HepG2 (cell line): ENCODE measurements around the gene PRKN. TPM values are rescaled to one million over a fixed set of nuclear protein-coding genes. Genes with fewer than 3 reads are reported as not detected.

ENCODE experiments used
- ATAC-seq: fragments of 200-7000 bp; cut with Tn5 transposase; 3 replicates; pipeline ENCODE4 v1.9.1; 2020; ENCODE audit warnings: mild to moderate bottlenecking, moderate library complexity
- BruUV-seq: library from RNA; stranded (reverse); fragments of 400-500 nt; replicated peaks from 2 replicates; lab custom pipeline; 2021; lab: Mats Ljungman, UMichigan
- CTCF ChIA-PET: fragments of 300-600 bp; formaldehyde crosslinking; extraction: SDS; loops from one replicate; lab custom pipeline; 2021; ENCODE audit warnings: low total read pairs, inconsistent platforms, low intra/inter-chr PET ratio; lab: Yijun Ruan, JAX
- POLR2A ChIA-PET: fragments of 350-600 bp; sonication (Branson Sonifier 250); formaldehyde crosslinking; loops from one replicate; lab custom pipeline; 2020; ENCODE audit warnings: antibody characterized with exemption, inconsistent platforms; lab: Yijun Ruan, JAX
- DNase-seq: peaks from one replicate; pipeline ENCODE4 v3.0.0-alpha.2; 2015; ENCODE audit warnings: low spot score
- FAIRE-seq: peaks from 3 replicates; lab custom pipeline; 2011; peaks lifted over from hg19 to GRCh38; lab: Jason Lieb, UNC
- H2AFZ ChIP-seq: one replicate; pipeline ENCODE4 v1.6.1; 2011; ENCODE audit warnings: low read length, inconsistent platforms
- H3K27ac ChIP-seq: fragments of 300-600 bp; 3 replicates; pipeline ENCODE4 v1.8.0; 2011; ENCODE audit warnings: mixed run types, mild to moderate bottlenecking, mixed read lengths, low read length, inconsistent platforms; ENCODE audit not compliant: insufficient read depth; ENCODE audit errors: extremely low read length
- H3K27me3 ChIP-seq, 2 experiments: fragments of 200-600 bp in 1 of 2; 2 replicates in 1 of 2; 3 replicates in 1 of 2; pipeline versions ENCODE4 v1.6.0 to v1.8.0; 2011; ENCODE audit warnings: low read length in 2 of 2, mild to moderate bottlenecking in 2 of 2, moderate library complexity in 2 of 2, inconsistent platforms in 1 of 2; ENCODE audit not compliant: insufficient read depth in 2 of 2, control insufficient read depth in 1 of 2
- H3K36me3 ChIP-seq, 2 experiments: fragments of 200-600 bp in 1 of 2; replicated peaks in 1 of 2; 2 replicates in 1 of 2; 3 replicates in 1 of 2; pipeline versions ENCODE4 v1.5.1 to v1.8.0; 2011; ENCODE audit warnings: low read length in 2 of 2, inconsistent platforms in 1 of 2; ENCODE audit not compliant: insufficient read depth in 2 of 2, control insufficient read depth in 1 of 2
- H3K4me1 ChIP-seq: 2 replicates; pipeline ENCODE4 v1.5.1; 2012; ENCODE audit warnings: low read length, inconsistent platforms; ENCODE audit not compliant: insufficient read depth
- H3K4me2 ChIP-seq: 2 replicates; pipeline ENCODE4 v1.6.0; 2011; ENCODE audit warnings: low read depth, low read length, inconsistent platforms
- H3K4me3 ChIP-seq, 3 experiments: fragments of 200-600 bp in 1 of 3; sonication (generic), shearing (Covaris generic) in 1 of 3; replicated peaks in 1 of 3; 2 replicates each; pipeline ENCODE4 v1.5.1; 2011 to 2016; ENCODE audit warnings: low read length in 3 of 3, inconsistent platforms in 2 of 3, low read depth in 2 of 3, mild to moderate bottlenecking in 2 of 3, control low read depth in 1 of 3, mixed read lengths in 1 of 3; ENCODE audit not compliant: insufficient read depth in 1 of 3
- H3K79me2 ChIP-seq: one replicate; pipeline ENCODE4 v1.6.1; 2011; ENCODE audit warnings: low read length, inconsistent platforms; ENCODE audit not compliant: insufficient read depth
- H3K9ac ChIP-seq: 2 replicates; pipeline ENCODE4 v1.6.0; 2011; ENCODE audit warnings: mild to moderate bottlenecking, low read depth, low read length, inconsistent platforms; ENCODE audit not compliant: insufficient read depth
- H3K9me3 ChIP-seq: 2 replicates; pipeline ENCODE4 v1.5.1; 2012; ENCODE audit warnings: mild to moderate bottlenecking, low read length
- H4K20me1 ChIP-seq: 2 replicates; pipeline ENCODE4 v1.6.0; 2011; ENCODE audit warnings: inconsistent platforms, mild to moderate bottlenecking, low read length, moderate library complexity; ENCODE audit not compliant: insufficient read depth
- ATF7-NPFF ChIP-seq: sonication (generic); formaldehyde crosslinking; IDR thresholded peaks from 2 replicates; pipeline ENCODE4 v1.8.1; 2023; ENCODE audit warnings: mild to moderate bottlenecking, low read depth, missing genetic modification reagents, moderate library complexity
- BCL6 ChIP-seq: IDR thresholded peaks from 2 replicates; pipeline ENCODE4 v1.6.1; 2016; ENCODE audit warnings: missing genetic modification reagents, missing compliant biosample characterization
- EED ChIP-seq: sonication (generic); formaldehyde crosslinking; IDR thresholded peaks from 2 replicates; pipeline ENCODE4 v1.5.0; 2020; ENCODE audit warnings: mild to moderate bottlenecking, missing genetic modification reagents
- ETV5 ChIP-seq: IDR thresholded peaks from 2 replicates; pipeline ENCODE4 v1.6.1; 2018; ENCODE audit warnings: missing biosample characterization, missing genetic modification reagents, inconsistent platforms, borderline replicate concordance
- HMGA1 ChIP-seq: sonication (generic); formaldehyde crosslinking; conservative IDR thresholded peaks from 2 replicates; pipeline ENCODE4 v1.4.0; 2020; ENCODE audit warnings: missing genetic modification reagents
- HNRNPLL ChIP-seq: fragments of 200-400 bp; formaldehyde crosslinking; IDR thresholded peaks from 2 replicates; pipeline ENCODE4 v1.6.1; 2017; ENCODE audit warnings: mild to moderate bottlenecking, low read depth, low read length; ENCODE audit not compliant: poor library complexity, severe bottlenecking
- HOXA7 ChIP-seq: sonication (generic); formaldehyde crosslinking; IDR thresholded peaks from 2 replicates; pipeline ENCODE4 v1.8.1; 2022; ENCODE audit warnings: mild to moderate bottlenecking, missing genetic modification reagents, moderate library complexity
- RBFOX2 ChIP-seq: fragments of 200-400 bp; formaldehyde crosslinking; IDR thresholded peaks from 2 replicates; pipeline ENCODE4 v1.6.1; 2017; ENCODE audit warnings: low read depth, mild to moderate bottlenecking, low read length
- STAT5B ChIP-seq: sonication (generic); formaldehyde crosslinking; IDR thresholded peaks from 2 replicates; pipeline ENCODE4 v1.4.0; 2020; ENCODE audit warnings: missing genetic modification reagents
- U2AF1 ChIP-seq: fragments of 200-400 bp; formaldehyde crosslinking; optimal IDR thresholded peaks from 2 replicates; pipeline ENCODE3; 2017; ENCODE audit warnings: mild to moderate bottlenecking, low read depth, low read length
- ZBTB46 ChIP-seq: sonication (generic); formaldehyde crosslinking; IDR thresholded peaks from 2 replicates; pipeline ENCODE4 v1.4.0; 2020; ENCODE audit warnings: mild to moderate bottlenecking, missing genetic modification reagents, borderline replicate concordance
- ZNF3 ChIP-seq: IDR thresholded peaks from 2 replicates; pipeline ENCODE4 v1.7.0; 2017; ENCODE audit warnings: inconsistent platforms
- ZNF709 ChIP-seq: sonication (generic); formaldehyde crosslinking; IDR thresholded peaks from 2 replicates; pipeline ENCODE4 v1.5.0; 2020; ENCODE audit warnings: mild to moderate bottlenecking, missing genetic modification reagents
- ZUFSP ChIP-seq: sonication (generic); formaldehyde crosslinking; IDR thresholded peaks from 2 replicates; pipeline ENCODE4 v1.9.0; 2021; ENCODE audit warnings: missing genetic modification reagents, mild to moderate bottlenecking, borderline replicate concordance
- WGBS: methylation state at CpG from one replicate; pipeline ENCODE4 v1.1.6; 2017; ENCODE audit warnings: low lambda C conversion rate; 5-methylcytosine and 5-hydroxymethylcytosine counted together
- in situ Hi-C: cut with HindIII; loops from 2 replicates; pipeline ENCODE4 v1.10.0; 2017; ENCODE audit warnings: low pct_unique_long_range_greater_than_20kb; ENCODE audit not compliant: extremely low pct_ligation_motif_present
- intact Hi-C: fragments of 100-400 bp; cut with micrococcal nuclease; formaldehyde crosslinking; loops from one replicate; pipeline ENCODE4 v1.10.0; 2022; ENCODE audit not compliant: unreplicated experiment
- polyA plus RNA-seq, 8 experiments: library from polyadenylated mRNA; depleted of rRNA in 3 of 8; stranded (reverse) in 7 of 8; unstranded in 1 of 8; fragments of >200 nt; fragmentation: Illumina TruSeq in 4 of 8; extraction: Trizol in 4 of 8; gene quantifications; 2 replicates each; pipeline versions ENCODE4 v1.2.1 to v1.2.3, GENCODE V29; 2011 to 2016; ENCODE audit warnings: low read depth in 4 of 8, missing spikeins in 1 of 8, mixed read lengths in 1 of 8; ENCODE audit not compliant: insufficient read depth in 1 of 8
- total RNA-seq, 5 experiments: library from RNA; depleted of rRNA; stranded (reverse); fragments of >200 nt; fragmentation: Illumina TruSeq; extraction: Trizol; gene quantifications; 2 replicates each; pipeline ENCODE4 v1.2.3, GENCODE V29; 2016; ENCODE audit warnings: low read depth in 1 of 5

The PRKN gene
- total and polyA plus RNA-seq, 2 of the 13 experiments (the other 11 are each of a cell fraction or from before 2014, with no cell fraction given): 0.31 to 0.44 TPM

- FAIRE-seq (no peak), DNase-seq (peak; percentile 13), ATAC-seq (no peak)
- Histone ChIP-seq H3K9ac (no peak overlapping the region), H2AFZ (no peak overlapping the region), H3K79me2 (no peaks in the 10 kb centered on the region), H3K27ac (no peak overlapping the region), H3K4me1 (peaks cover 24% of the 10 kb centered on the region), H3K36me3 (no peaks in the 10 kb centered on the region), H3K27me3 (no peaks in the 10 kb centered on the region), H4K20me1 (no peaks in the 10 kb centered on the region), H3K9me3 (no peaks in the 10 kb centered on the region), H3K4me3 (no peak overlapping the region), H3K4me2 (no peak overlapping the region)
- no TSS peak for BruUV-seq
- 48% methylated on average over 8 of the region's 8 CpGs for WGBS
- in situ Hi-C loops: no loop called here
- TF ChIP-seq STAT5B (CRISPR knock-in tag) (no peak), BCL6 (CRISPR knock-in tag) (peak; percentile 44; the same call in 1 of the 2 replicates), U2AF1 (no peak), RBFOX2 (no peak), HNRNPLL (no peak)
- intact Hi-C loops: no loop called here
- CTCF ChIA-PET: no interaction called here
- POLR2A ChIA-PET: no interaction called here
These were observed 481.6 kb downstream of the PRKN start for GRCh38 chr6:162245830-162246420.

- no peak for ATAC-seq
- H2AFZ ChIP-seq: no peak overlapping the region
- peaks cover 6% of the 10 kb centered on the region; the same call in 1 of the 2 replicates for H3K4me1 ChIP-seq
- in situ Hi-C loops: no loop called here
- H3K9ac ChIP-seq: no peak overlapping the region
- 6% methylated on average over 1 of the region's 1 CpG for WGBS
- H3K27ac ChIP-seq: no peak overlapping the region
- no peak for DNase-seq
- H3K79me2 ChIP-seq: no peaks in the 10 kb centered on the region
- intact Hi-C loops: no loop called here
- no peaks in the 10 kb centered on the region for H3K27me3 ChIP-seq
- no peak for FAIRE-seq
- BruUV-seq: no TSS peak
- H3K4me3 ChIP-seq: no peak overlapping the region
- CTCF ChIA-PET: no interaction called here
- no peaks in the 10 kb centered on the region for H3K36me3 ChIP-seq
- POLR2A ChIA-PET: no interaction called here
- no peaks in the 10 kb centered on the region for H4K20me1 ChIP-seq
- H3K9me3 ChIP-seq: no peaks in the 10 kb centered on the region
- H3K4me2 ChIP-seq: no peak overlapping the region
- TF ChIP-seq ZNF709 (no peak), ZNF3 (CRISPR knock-in tag) (no peak), ZUFSP (no peak), ZBTB46 (CRISPR knock-in tag) (no peak), HOXA7 (CRISPR knock-in tag) (no peak), EED (CRISPR knock-in tag) (no peak), HMGA1 (CRISPR knock-in tag) (no peak), ETV5 (CRISPR knock-in tag) (no peak), ATF7-NPFF (CRISPR knock-in tag) (no peak)
These were observed 483.5 kb downstream of the PRKN start for GRCh38 chr6:162244031-162244430.
